Sigmoid colon (tissue), 7 donors: ENCODE data around the gene LRFN3. TPM values are rescaled to one million over a fixed set of nuclear protein-coding genes. Genes with fewer than 3 reads are reported as not detected.

Source experiments
- DNase-seq: peaks from one replicate; pipeline ENCODE4 v3.0.0-alpha.2; 2019
- H3K27ac ChIP-seq, 4 donors: fragments of 200-600 bp; sonication (generic); one replicate each; pipeline ENCODE4 v1.5.1; 2016 to 2019; ENCODE audit warnings: mild to moderate bottlenecking in 1 of 4
- H3K27me3 ChIP-seq, 3 donors: fragments of 200-600 bp; sonication (generic); one replicate each; pipeline ENCODE4 v1.5.1; 2019; ENCODE audit warnings: mild to moderate bottlenecking in 1 of 3
- H3K36me3 ChIP-seq, 4 donors: fragments of 200-600 bp; sonication (generic); one replicate each; pipeline ENCODE4 v1.5.1; 2016 to 2019
- H3K4me1 ChIP-seq, 4 donors: fragments of 200-600 bp; sonication (generic); one replicate each; pipeline ENCODE4 v1.5.1; 2017 to 2019
- H3K4me3 ChIP-seq, 4 donors: fragments of 200-600 bp; sonication (generic); one replicate each; pipeline ENCODE4 v1.5.1; 2017 to 2019; ENCODE audit warnings: mild to moderate bottlenecking in 2 of 4, moderate library complexity in 1 of 4
- H3K9me3 ChIP-seq, 4 donors: fragments of 200-600 bp in 3 of 4; sonication (generic) in 3 of 4; one replicate each; pipeline versions ENCODE4 v1.5.1 to v1.6.1; 2013 to 2019
- EP300 ChIP-seq, 4 donors: sonication (generic); formaldehyde crosslinking; IDR thresholded peaks; one replicate each; pipeline ENCODE4 v1.6.1; 2017; ENCODE audit warnings: antibody characterized with exemption in 4 of 4
- POLR2A ChIP-seq, 2 donors: fragments of 450-650 bp; IDR thresholded peaks; one replicate each; pipeline ENCODE4 v1.6.1; 2016; ENCODE audit warnings: antibody characterized with exemption in 2 of 2, mild to moderate bottlenecking in 2 of 2, moderate library complexity in 2 of 2
- POLR2AphosphoS5 ChIP-seq, 4 donors: sonication (generic); formaldehyde crosslinking; IDR thresholded peaks; one replicate each; pipeline ENCODE4 v1.6.1; 2017; ENCODE audit warnings: antibody characterized with exemption in 4 of 4
- WGBS, 2 donors: extraction: QIAGEN DNeasy Blood & Tissue Kit; methylation state at CpG; one replicate each; pipeline ENCODE4 v1.1.7; 2013; 5-methylcytosine and 5-hydroxymethylcytosine counted together
- intact Hi-C: fragments of 100-400 bp; cut with DNase I; formaldehyde crosslinking; loops from one replicate; pipeline ENCODE4 v1.15.1; 2023
- polyA plus RNA-seq, 3 donors: library from polyadenylated mRNA; stranded (reverse); fragments of 200-250 nt; gene quantifications; one replicate each; pipeline ENCODE4 v1.2.3, GENCODE V29; 2013
- total RNA-seq, 4 donors: library from RNA; depleted of rRNA; stranded (reverse); fragments of >200 nt; gene quantifications; one replicate each; pipeline ENCODE4 v1.1.0, GENCODE V29; 2016
- TF ChIP-seq, protein P1 (sequence below), 4 experiments: fragments of 450-650 bp in 3 of 4; fragments of 200-600 bp in 1 of 4; IDR thresholded peaks; one replicate each; pipeline ENCODE4 v1.5.1; 2016 to 2019; ENCODE audit warnings: antibody characterized with exemption in 4 of 4, mild to moderate bottlenecking in 3 of 4, moderate library complexity in 2 of 4
- donor health status: healthy with polysubstance abuse.
- donor health status: Bipolar disorder and iron deficiency.
- donor health status: healthy.

Gene LRFN3
- total and polyA plus RNA-seq, 7 donors = 4.6 to 9.7 (median 6.4) TPM

DNA sequence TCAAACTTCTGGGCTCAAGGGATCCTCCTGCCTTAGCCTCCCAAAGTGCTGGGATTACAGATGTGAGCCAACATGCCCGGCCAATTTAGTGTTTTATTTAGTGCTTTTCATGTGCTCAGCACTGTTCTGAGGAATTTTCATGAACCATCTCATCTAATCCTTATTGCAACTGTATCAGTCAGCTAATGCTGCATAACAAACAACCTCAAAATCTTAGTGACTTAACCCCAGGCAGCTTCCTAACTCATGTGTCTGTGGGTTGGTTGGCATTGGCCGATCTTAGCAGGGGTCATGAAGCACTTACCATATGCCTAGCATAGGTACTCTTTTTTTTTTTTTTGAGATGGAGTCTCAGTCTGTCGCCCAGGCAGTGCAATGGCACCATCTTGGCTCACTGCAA is 52.6 kb downstream of the LRFN3 start:
- DNase-seq = no peak
- WGBS, 2 donors = 87 to 93% methylated on average over 3 of the region's 3 CpGs
- TF ChIP-seq, protein P1, sequence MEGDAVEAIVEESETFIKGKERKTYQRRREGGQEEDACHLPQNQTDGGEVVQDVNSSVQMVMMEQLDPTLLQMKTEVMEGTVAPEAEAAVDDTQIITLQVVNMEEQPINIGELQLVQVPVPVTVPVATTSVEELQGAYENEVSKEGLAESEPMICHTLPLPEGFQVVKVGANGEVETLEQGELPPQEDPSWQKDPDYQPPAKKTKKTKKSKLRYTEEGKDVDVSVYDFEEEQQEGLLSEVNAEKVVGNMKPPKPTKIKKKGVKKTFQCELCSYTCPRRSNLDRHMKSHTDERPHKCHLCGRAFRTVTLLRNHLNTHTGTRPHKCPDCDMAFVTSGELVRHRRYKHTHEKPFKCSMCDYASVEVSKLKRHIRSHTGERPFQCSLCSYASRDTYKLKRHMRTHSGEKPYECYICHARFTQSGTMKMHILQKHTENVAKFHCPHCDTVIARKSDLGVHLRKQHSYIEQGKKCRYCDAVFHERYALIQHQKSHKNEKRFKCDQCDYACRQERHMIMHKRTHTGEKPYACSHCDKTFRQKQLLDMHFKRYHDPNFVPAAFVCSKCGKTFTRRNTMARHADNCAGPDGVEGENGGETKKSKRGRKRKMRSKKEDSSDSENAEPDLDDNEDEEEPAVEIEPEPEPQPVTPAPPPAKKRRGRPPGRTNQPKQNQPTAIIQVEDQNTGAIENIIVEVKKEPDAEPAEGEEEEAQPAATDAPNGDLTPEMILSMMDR (IDR thresholded peaks at IDR 0.05) = no peak
- TF ChIP-seq EP300 (IDR thresholded peaks at IDR 0.05) (no peak), POLR2A (IDR thresholded peaks at IDR 0.05) (no peak), POLR2AphosphoS5 (IDR thresholded peaks at IDR 0.05) (no peak)
- Histone ChIP-seq H3K27ac (no peak overlapping the region), H3K36me3 (no peaks in the 10 kb centered on the region), H3K4me3 (no peak overlapping the region), H3K9me3 (no peaks in the 10 kb centered on the region), H3K27me3 (peaks cover 11 to 54% (median 27%) of the 10 kb centered on the region in 3 donors), H3K4me1 (peaks cover 0 to 11% (median 10%) of the 10 kb centered on the region in 4 donors)
- intact Hi-C loops = no loop called here

DNA sequence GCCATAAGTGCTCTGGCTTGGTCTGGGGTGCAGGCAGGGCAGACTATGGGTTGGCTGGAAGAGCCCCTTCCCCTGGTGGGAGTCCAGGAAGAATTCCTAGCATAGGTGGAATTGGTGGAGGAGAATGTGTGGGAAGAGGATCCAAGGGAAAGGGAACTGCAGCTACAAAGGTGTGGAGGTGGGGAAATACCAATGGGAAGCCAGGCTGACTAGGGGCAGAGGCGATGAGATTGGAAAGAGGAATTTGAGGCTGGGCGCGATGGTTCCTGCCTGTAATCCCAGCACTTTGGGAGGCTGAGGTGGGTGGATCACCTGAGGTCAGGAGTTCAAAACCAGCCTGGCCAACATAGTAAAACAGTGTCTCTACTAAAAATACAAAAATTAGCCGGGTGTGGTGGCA is 54.0 kb downstream of the LRFN3 start:
- Histone ChIP-seq H3K4me1 (peaks cover 0 to 20% (median 18%) of the 10 kb centered on the region in 4 donors), H3K9me3 (no peaks in the 10 kb centered on the region), H3K27me3 (peaks cover 11 to 46% (median 26%) of the 10 kb centered on the region in 3 donors), H3K27ac (no peak overlapping the region), H3K4me3 (no peak overlapping the region), H3K36me3 (no peaks in the 10 kb centered on the region)
- intact Hi-C loops = no loop called here
- 94 to 95% methylated on average over 4 of the region's 4 CpGs for WGBS, 2 donors
- TF ChIP-seq POLR2AphosphoS5 (IDR thresholded peaks at IDR 0.05) = no peak
- no peak for TF ChIP-seq EP300 (IDR thresholded peaks at IDR 0.05)
- TF ChIP-seq, protein P1 (IDR thresholded peaks at IDR 0.05) = no peak
- TF ChIP-seq POLR2A (IDR thresholded peaks at IDR 0.05) = no peak
- no peak for DNase-seq

DNA sequence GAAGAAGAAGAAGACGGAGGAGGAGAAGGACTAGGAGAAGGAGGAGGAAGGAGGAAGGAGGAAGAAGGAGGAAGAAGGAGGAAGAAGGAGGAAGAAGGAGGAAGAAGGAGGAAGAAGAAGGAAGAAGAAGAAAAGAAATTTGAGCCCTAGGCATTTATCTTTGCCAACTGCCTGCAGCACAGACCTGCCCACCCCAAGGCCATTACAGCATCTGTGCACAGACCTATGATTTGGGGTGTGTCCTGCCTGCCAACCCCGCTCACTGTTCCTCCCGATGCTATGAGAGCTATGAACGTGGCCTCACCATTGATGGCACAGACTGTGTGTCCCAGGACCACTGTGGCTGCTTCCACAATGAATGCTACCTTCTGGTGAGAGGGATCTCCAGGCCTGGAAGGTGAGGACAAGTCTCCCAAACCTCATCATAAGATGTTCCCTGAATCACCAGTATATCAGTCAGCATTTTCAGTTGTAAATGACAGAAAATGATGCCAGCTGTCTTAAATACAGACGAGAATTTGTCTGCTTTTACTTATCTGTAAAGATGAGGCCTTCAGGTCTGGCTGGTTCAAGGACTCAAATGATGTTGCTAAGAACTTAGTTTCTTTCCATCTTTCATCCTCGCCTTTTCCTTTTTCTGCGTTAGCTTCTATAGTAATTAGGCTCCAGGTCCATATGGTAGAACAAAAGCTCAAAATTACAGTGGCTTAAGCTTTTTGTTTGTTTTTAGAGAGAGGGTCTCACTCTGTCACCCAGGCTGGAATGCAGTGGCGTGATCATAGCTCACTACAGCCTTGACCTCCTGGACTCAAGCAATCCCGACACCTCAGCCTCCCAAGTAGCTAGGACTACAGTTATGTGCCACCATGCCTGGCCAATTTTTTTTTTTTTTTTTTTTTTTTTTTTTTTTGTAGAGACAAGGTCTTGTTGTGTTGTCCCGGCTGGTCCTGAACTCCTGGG is 54.9 kb downstream of the LRFN3 start:
- no peak overlapping the region for H3K27ac ChIP-seq
- no peaks in the 10 kb centered on the region for H3K9me3 ChIP-seq
- intact Hi-C loops = no loop called here
- H3K36me3 ChIP-seq = no peaks in the 10 kb centered on the region
- no peak for TF ChIP-seq POLR2A (IDR thresholded peaks at IDR 0.05)
- TF ChIP-seq POLR2AphosphoS5 (IDR thresholded peaks at IDR 0.05) = no peak
- TF ChIP-seq, protein P1 (IDR thresholded peaks at IDR 0.05) = no peak
- no peak for TF ChIP-seq EP300 (IDR thresholded peaks at IDR 0.05)
- no peak overlapping the region for H3K4me3 ChIP-seq
- H3K27me3 ChIP-seq = peaks cover 10 to 37% (median 17%) of the 10 kb centered on the region in 3 donors
- DNase-seq = no peak
- H3K4me1 ChIP-seq = peaks cover 0 to 29% (median 22%) of the 10 kb centered on the region in 4 donors
- 75 to 84% methylated on average over 10 of the region's 10 CpGs for WGBS, 2 donors

DNA sequence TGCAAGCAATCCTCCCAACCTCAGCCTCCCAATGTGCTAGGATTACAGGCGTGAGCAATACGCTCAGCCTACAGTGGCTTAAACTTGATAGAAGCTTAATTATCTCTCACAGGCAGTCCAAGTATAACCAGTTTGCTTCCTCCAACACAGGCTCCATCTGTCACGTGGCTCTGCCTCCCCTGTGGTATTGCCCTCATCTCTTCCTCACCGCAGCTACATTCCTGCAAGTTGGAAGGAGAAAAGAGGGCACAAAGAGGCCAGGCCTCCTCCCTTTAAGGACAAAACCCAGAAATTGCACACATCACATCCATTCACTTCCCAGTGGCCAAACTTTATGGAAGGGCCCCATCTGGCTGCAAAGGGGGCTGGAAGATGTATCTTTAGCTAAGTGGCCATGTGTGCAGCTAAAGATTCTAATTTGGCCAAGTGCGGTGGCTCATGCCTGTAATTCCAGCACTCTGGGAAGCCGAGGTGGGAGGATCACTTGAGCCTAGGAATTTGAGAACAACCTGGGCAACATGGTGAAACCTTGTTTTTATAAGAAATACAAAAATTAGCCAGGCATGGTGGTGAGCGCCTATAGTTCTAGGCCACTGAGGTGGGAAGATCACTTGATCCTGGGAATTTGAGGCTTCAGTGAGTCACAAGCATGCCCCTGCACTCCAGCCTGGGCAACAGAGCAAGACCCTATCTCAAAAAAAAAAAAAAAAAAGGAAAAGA is 55.7 kb downstream of the LRFN3 start:
- no peak overlapping the region for H3K4me3 ChIP-seq
- DNase-seq = no peak
- 84 to 88% methylated on average over 7 of the region's 7 CpGs for WGBS, 2 donors
- intact Hi-C loops = no loop called here
- H3K27ac ChIP-seq = no peak overlapping the region
- peaks cover 0 to 34% (median 28%) of the 10 kb centered on the region in 4 donors for H3K4me1 ChIP-seq
- no peaks in the 10 kb centered on the region for H3K36me3 ChIP-seq
- H3K9me3 ChIP-seq = no peaks in the 10 kb centered on the region
- TF ChIP-seq POLR2A (IDR thresholded peaks at IDR 0.05) = no peak
- no peak for TF ChIP-seq POLR2AphosphoS5 (IDR thresholded peaks at IDR 0.05)
- TF ChIP-seq EP300 (IDR thresholded peaks at IDR 0.05) = no peak
- TF ChIP-seq, protein P1 (IDR thresholded peaks at IDR 0.05) = no peak
- peaks cover 4 to 28% (median 10%) of the 10 kb centered on the region in 3 donors for H3K27me3 ChIP-seq
